HG03066 (cell line): ENCODE data around the gene ULK3.

Source experiments
- ATAC-seq: cut with Tn5 transposase; IDR thresholded peaks from one replicate; pipeline ENCODE4 v1.9.1; 2021; ENCODE audit warnings: low read depth; ENCODE audit not compliant: unreplicated experiment

The ULK3 gene

DNA sequence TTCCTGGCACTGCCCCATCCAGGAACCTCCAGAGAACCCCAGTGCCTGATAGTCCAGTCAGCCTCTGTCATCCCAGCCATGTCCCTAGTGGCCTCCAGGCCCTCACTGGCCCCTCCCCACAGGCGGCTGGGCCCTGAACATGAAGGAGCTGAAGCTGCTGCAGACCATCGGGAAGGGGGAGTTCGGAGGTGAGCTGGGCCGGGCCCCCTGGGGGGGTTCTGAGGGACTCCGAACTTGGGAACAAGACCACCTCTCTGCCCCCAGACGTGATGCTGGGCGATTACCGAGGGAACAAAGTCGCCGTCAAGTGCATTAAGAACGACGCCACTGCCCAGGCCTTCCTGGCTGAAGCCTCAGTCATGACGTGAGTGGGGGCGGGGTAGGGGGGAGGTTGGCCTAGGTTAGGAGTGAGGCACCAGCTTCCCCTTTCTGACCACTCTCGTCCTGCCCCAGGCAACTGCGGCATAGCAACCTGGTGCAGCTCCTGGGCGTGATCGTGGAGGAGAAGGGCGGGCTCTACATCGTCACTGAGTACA is 42.3 kb downstream of the ULK3 start:
- ATAC-seq = no peak

GRCh38 chr15:74799856-74800558 is 42.9 kb downstream of the ULK3 start:
- ATAC-seq = peak; percentile 59

DNA sequence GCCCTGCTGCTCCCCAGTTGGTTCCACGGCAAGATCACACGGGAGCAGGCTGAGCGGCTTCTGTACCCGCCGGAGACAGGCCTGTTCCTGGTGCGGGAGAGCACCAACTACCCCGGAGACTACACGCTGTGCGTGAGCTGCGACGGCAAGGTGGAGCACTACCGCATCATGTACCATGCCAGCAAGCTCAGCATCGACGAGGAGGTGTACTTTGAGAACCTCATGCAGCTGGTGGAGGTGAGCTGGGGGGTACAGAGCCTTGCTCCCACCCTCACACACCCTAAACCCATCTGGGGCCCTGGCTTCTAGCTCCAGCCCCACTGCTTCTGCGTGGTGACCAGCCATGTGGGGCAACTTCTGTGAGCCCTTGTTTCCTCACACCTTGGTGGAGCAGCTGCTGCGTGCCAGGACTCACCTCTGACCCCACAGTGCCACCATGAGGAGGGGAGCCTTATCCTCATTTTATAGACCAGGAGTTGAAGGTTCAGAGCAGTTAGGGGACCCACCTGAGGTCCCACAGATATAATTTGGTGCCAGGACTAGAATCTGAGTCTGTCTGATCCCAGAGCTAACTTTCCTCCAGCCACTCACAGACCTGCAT is 43.6 kb downstream of the ULK3 start:
- ATAC-seq = no peak

DNA sequence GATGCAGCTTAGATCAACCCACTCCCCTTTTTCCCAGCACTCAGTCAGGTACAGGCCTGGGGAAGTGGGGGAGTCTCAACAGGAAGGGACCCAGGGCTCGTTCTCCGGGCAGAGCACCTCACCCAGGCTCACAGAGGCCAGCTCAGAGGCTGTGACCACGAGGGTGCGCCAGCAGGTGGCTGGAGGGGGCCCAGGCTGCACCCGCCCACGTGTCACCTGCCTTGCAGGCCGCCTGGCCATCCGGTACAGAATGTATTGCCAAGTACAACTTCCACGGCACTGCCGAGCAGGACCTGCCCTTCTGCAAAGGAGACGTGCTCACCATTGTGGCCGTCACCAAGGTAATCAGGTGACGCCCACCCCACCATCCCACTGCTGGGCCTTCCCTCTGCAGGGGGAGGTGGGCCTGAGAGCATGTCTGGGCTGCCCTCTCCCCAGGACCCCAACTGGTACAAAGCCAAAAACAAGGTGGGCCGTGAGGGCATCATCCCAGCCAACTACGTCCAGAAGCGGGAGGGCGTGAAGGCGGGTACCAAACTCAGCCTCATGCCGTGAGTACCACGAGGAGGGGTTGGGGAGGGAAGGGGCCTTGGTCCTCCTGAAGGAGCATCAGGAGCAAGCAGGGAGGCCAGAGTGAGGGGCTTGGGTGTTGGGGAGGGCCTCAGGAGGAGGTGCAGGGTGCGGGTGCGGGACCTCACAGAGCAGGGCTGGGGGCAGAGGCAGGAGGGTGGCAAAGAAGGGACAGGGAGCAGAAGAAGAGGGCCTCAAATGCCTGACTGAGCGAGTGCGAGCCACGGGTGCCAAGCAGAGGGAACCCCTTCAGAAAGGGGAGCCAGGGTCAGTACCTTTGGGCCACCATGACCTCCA is 44.3 kb downstream of the ULK3 start:
- no peak for ATAC-seq

DNA sequence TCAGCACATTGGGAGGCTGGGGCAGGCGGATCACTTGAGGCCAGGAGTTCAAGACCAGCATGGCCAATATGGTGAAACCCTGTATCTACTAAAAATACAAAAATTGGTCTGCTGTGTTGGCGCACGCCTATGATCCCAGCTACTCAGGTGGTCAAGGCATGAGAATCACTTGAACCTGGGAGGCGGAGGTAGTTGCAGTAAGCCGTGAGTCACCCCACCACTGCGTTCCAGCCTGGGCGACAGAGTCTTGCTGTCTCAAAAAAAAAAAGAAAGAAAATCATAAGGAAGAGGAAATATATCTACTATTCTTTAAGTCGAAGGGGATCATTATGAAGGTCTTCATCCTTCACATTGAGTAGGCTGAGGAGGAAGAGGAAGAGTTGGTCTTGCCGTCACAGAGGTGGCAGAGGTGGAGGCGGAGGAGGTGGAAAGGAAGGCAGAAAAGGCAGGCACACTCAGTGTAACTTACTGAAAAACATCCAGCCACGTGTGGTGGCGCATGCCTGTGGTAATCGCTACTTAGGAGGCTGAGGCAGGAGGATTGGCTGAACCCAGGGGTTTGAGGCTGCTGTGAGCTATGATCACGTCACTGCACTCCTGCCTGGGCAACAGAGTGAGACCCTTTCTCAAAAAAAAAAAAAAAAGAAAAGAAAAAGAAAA is 46.9 kb downstream of the ULK3 start:
- ATAC-seq = no peak

DNA sequence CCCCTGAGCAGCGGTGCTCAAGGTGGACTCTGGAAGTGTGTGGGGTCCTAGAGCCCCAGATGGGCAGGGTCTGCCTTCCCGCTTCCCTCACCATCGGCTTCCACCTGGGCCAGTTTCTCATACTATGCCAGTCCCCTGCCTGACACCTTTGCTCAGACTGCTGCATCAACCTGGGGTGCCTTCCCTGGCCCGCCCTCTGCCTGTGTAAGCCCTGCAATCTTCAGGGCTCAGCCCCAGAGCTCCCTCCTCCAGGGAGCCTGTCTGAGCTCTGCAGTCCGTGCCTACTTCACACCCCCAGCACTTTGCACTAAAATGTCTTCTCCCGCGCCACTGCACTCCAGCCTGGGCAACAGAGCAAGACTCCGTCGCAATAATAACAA is 48.0 kb downstream of the ULK3 start:
- no peak for ATAC-seq

DNA sequence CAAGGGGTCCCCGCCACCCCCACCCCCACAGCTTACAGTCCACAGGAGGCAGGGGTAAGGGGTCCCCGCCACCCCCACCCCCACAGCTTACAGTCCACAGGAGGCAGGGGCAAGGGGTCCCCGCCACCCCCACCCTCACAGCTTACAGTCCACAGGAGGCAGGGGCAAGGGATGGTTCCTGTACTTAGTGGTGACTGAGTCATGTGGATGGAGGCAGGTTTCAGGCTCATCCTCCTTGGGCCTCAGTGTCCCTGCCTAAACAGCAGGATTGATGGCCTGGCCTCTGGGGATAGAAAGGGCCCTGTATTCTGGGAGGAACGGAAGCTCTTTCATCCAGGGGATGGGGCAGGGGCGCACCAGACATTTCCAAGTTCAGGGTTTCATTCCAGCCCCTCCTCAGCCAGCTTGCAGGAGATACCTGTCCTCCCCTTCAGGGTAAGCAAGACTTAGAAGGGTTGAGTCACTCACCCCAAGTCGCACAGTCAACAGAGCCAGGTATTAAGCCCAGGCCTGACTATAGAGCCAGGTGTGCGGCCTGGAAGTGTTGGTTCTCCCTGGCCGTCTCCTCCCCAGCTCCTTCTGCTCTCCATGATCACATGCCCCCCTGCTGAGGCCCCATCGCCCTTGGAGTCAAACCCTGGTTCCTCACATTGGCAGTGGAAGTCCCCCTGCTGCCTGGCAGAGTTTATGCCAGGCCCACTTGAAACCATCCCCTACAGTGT is 48.5 kb downstream of the ULK3 start:
- no peak for ATAC-seq

DNA sequence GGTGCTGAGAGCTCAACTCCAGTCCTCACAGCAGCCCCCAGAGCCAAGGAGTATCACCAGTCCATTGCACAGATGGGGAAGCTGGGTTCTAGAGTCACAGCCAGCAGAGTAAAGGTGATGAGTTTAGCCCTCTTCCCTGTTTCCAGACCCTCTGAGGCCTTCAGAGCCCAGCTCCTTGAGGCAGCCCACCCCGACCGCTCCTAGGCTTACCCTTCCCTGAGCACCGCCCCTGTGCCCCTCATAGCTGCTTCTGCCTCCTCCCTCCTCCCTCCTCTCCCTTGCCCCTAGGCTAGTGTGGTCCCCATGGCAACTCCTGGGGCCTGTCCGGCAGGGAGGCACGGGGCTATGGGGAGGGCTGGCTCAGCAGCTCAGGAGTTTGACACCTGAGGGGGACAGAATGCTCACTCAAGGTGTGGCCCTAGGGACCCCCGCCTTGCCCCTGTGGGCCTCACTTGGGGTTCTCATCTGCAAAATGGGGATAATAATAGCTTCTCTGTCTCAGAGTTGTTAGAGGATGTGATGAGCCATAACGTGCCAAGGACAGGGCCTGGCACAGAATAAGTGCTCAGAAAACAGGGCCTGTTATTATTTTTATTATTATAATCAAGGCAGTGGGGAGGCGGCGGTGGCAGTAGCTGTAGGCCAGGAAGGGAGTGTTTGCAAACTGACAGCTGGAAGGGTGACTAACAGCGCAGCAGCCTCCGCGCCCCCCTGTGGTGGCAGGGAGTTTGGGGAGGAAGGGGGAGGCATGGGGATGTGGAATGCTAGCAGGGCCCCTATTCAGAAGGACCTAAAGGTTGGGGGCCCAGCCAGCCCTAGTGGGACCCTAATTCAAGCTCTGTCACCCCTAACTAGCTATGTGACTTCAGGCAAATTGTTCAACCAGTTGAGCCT is 49.6 kb downstream of the ULK3 start:
- ATAC-seq = no peak

GRCh38 chr15:74792227-74793016 is 50.5 kb downstream of the ULK3 start:
- ATAC-seq = no peak

DNA sequence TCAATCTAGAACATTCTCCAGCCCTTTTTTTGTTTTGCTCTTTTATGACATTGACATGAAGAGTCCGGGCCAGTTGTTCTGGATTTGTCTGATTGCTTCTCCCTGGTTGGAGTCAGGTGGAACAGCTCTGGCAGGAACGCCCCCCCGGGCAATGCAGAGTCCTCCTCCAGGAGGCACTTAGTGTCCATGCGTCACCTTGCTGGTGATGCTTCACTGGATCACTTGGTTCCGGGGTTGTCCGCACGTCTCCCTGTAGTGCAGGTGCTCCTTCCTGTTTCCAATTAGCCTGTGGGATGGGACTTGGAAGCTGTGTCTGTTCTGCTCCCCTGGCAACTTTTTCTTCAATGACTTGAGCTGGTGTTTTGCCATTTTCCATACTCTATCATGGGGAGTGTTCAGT is 51.3 kb downstream of the ULK3 start:
- ATAC-seq = no peak

- no peak for ATAC-seq
Measured at GRCh38 chr15:74791007-74791406, 51.9 kb downstream of the ULK3 start.

DNA sequence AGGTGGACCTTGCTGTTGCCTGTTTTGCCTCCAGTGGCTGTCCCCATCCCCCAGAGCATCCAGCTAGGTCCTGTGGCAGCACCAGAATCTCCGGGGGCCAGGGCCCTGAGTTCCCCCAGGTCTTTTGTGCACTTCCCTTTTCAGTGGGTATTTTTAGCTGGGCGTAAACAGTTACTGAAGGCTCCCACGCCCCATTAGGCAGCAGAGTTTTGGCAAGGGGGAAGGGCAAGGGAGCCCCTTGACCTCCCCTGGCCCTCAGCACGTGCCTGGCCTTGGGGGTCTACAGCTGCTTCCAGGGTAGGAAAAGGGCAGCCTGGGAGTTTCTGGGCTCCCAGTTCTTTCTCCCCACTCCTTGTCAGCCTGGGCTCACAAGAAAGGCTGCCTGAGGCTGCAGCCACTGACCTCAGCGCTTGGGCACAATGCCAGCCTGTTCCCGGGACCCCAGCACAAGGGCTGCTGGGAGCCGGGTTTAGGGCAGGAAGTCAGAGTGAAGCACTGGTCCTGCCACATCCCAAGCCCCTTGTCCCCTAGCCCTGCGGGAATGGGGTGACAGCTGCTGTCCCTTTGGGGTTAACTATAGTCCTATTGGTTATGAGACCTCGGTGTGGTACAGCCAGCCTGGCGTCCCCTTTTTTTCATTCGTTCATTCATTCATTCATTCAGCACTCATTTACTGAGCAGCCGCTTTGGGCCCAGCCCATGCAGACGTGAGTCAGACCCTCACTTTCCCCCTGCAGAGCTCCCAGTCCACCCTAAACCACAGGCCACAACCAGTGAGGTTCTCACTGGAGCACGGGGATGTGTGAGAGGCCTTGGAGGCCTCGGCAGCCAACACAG is 52.7 kb downstream of the ULK3 start:
- ATAC-seq = no peak

GRCh38 chr15:74789741-74790079 is 53.2 kb downstream of the ULK3 start:
- no peak for ATAC-seq

DNA sequence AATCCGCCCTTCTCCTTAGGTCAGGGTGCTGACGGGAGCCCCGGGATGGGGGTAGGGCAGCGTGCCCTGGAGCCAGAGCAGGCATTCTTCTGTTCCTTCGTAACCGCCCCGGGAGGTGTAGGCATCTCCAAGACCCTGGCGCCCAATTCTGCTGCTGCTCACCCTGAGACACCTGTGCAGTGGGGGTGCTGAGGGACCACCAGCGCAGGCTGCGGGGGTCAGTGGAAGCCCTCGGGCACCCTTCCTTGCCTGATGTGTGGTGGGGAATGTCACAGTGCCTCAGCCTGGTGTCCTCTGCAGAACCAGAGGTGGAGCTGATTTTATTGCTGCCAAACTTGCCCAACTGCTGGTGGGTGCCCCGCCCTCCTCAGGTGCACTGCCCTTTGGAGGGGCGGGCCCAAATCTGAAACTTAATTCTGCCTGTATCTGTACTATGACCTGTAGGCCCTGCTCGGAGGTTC is 53.8 kb downstream of the ULK3 start:
- ATAC-seq = no peak

- ATAC-seq = peak; percentile 34
Measured at GRCh38 chr15:74788683-74789151, 54.2 kb downstream of the ULK3 start.

DNA sequence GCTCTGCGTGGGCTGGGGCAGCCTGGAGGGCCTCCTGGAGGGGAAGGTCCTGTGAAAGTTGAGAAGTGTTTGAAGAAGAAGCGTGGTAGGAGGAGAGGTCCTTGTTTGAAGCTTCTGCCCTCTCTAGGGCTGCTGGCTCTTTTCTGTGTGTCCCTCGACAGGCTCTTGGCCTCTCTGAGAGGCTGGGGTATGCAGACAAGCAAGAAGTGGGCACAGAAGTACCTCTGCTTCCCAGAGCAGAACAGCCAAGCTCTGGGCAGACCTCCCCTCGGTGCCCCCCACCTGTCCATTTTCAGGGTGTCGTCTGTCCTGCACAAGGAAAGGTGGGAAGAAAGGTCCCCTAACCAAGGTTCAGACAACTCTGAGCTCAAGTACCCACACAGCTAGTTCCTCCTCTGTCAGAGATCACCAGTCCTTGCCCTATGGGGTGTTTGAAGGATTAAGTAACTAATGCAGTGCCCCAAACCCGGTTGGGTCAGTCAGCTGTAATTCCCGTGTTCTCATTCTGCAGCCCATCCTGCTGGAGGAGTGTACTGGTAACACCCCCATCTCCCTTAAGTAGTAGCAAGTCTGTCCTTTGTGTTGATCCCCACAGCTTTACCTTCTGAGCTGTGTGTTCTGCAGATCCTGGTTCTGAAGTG is 54.8 kb downstream of the ULK3 start:
- ATAC-seq = no peak
